ENCODE results near the gene FAM117A.

The FAM117A gene

GRCh38 chr17:49763735-49764558, at the start of gene FAM117A:
TSS of gene FAM117A (minus strand) at chr17:49764131. CDS start at chr17:49764087, 44 bp downstream.
- H3K4me3 Mint-ChIP-seq: peak within 1 kb of the TSS; percentile 95 to 100
- ATAC-seq (peak; percentile 97), DNase-seq (peak; percentile 95 to 98)
- H3K4me1 Mint-ChIP-seq: peaks cover 55% of the 10 kb centered on the region
- H3K27ac Mint-ChIP-seq: peak within 1 kb of the TSS; percentile 88 to 99
- peaks cover 8% of the 10 kb centered on the region for H3K27me3 Mint-ChIP-seq
- no peaks in the 10 kb centered on the region for H3K9me3 Mint-ChIP-seq

- H3K4me3 Mint-ChIP-seq: no peak overlapping the region
- DNase-seq (no peak), ATAC-seq (no peak)
- H3K27me3 Mint-ChIP-seq: no peaks in the 10 kb centered on the region
- H3K9me3 Mint-ChIP-seq: no peaks in the 10 kb centered on the region
- no peak overlapping the region for H3K27ac Mint-ChIP-seq
- H3K4me1 Mint-ChIP-seq: peaks cover 20% of the 10 kb centered on the region
Measured at GRCh38 chr17:49809056-49809455, 45.1 kb upstream of the FAM117A start.

GRCh38 chr17:49798738-49799137, 34.8 kb upstream of the FAM117A start:
- Mint-ChIP-seq H3K27ac (no peak overlapping the region), H3K4me3 (no peak overlapping the region), H3K9me3 (no peaks in the 10 kb centered on the region), H3K27me3 (no peaks in the 10 kb centered on the region), H3K4me1 (peaks cover 39% of the 10 kb centered on the region)
- no peak for DNase-seq
- no peak for ATAC-seq

- H3K4me3 Mint-ChIP-seq: no peak overlapping the region
- peaks cover 44% of the 10 kb centered on the region for H3K4me1 Mint-ChIP-seq
- H3K27me3 Mint-ChIP-seq: no peaks in the 10 kb centered on the region
- no peak overlapping the region for H3K27ac Mint-ChIP-seq
- ATAC-seq (no peak), DNase-seq (no peak)
- no peaks in the 10 kb centered on the region for H3K9me3 Mint-ChIP-seq
Measured at GRCh38 chr17:49798182-49798581, 34.3 kb upstream of the FAM117A start.

- peak overlapping the region; percentile 49 to 54 for H3K4me3 Mint-ChIP-seq
- H3K27me3 Mint-ChIP-seq: no peaks in the 10 kb centered on the region
- H3K4me1 Mint-ChIP-seq: peaks cover 70% of the 10 kb centered on the region
Measured at GRCh38 chr17:49795372-49795771, 31.4 kb upstream of the FAM117A start.

GRCh38 chr17:49793309-49793708, 29.4 kb upstream of the FAM117A start:
- H3K27me3 Mint-ChIP-seq: no peaks in the 10 kb centered on the region
- H3K4me3 Mint-ChIP-seq: no peak overlapping the region
- H3K4me1 Mint-ChIP-seq: peaks cover 79% of the 10 kb centered on the region
- no peak for ATAC-seq
- peak overlapping the region in 1 of 2 donors; percentile 42 for H3K27ac Mint-ChIP-seq
- no peaks in the 10 kb centered on the region for H3K9me3 Mint-ChIP-seq
- DNase-seq: no peak

More at GRCh38 chr17:49795372-49795771, 31.4 kb upstream of the FAM117A start:
- no peak for DNase-seq
- peak; percentile 88 for ATAC-seq
- Mint-ChIP-seq H3K27ac (peak overlapping the region; percentile 16 to 54), H3K9me3 (no peaks in the 10 kb centered on the region)

- Mint-ChIP-seq H3K4me3 (peak overlapping the region; percentile 80 to 98), H3K4me1 (peaks cover 66% of the 10 kb centered on the region), H3K27ac (peak overlapping the region in 1 of 2 donors; percentile 100), H3K9me3 (no peaks in the 10 kb centered on the region), H3K27me3 (no peaks in the 10 kb centered on the region)
- DNase-seq (no peak), ATAC-seq (no peak)
Measured at GRCh38 chr17:49789243-49789578, 25.3 kb upstream of the FAM117A start.

- H3K27ac Mint-ChIP-seq: peak within 1 kb of the TSS; percentile 100
- peak within 1 kb of the TSS; percentile 80 to 98 for H3K4me3 Mint-ChIP-seq
- H3K9me3 Mint-ChIP-seq: no peaks in the 10 kb centered on the region
- H3K4me1 Mint-ChIP-seq: peaks cover 61% of the 10 kb centered on the region
- ATAC-seq: peak; percentile 93
- peak; percentile 99 for DNase-seq
- H3K27me3 Mint-ChIP-seq: no peaks in the 10 kb centered on the region
Measured at GRCh38 chr17:49788478-49789242, 24.7 kb upstream of the FAM117A start, which contains the start of gene KAT7. TSS of gene KAT7 (plus strand) at chr17:49788681. CDS start at chr17:49788835, 154 bp downstream.

- DNase-seq: peak; percentile 25 to 35
Measured at GRCh38 chr17:49787884-49788477, 24.1 kb upstream of the FAM117A start.

GRCh38 chr17:49784636-49785035, 20.7 kb upstream of the FAM117A start:
- H3K27me3 Mint-ChIP-seq: no peaks in the 10 kb centered on the region
- no peak for ATAC-seq
- H3K4me1 Mint-ChIP-seq: peaks cover 25% of the 10 kb centered on the region
- H3K27ac Mint-ChIP-seq: no peak overlapping the region
- no peak for DNase-seq
- no peak overlapping the region for H3K4me3 Mint-ChIP-seq
- H3K9me3 Mint-ChIP-seq: no peaks in the 10 kb centered on the region

More at GRCh38 chr17:49787884-49788477, 24.1 kb upstream of the FAM117A start:
- Mint-ChIP-seq H3K4me1 (peaks cover 55% of the 10 kb centered on the region), H3K9me3 (no peaks in the 10 kb centered on the region), H3K27me3 (no peaks in the 10 kb centered on the region), H3K27ac (peak overlapping the region; percentile 100), H3K4me3 (peak overlapping the region; percentile 80 to 98)
- ATAC-seq: no peak

GRCh38 chr17:49783791-49784190, 19.9 kb upstream of the FAM117A start:
- Mint-ChIP-seq H3K27me3 (no peaks in the 10 kb centered on the region), H3K4me3 (no peak overlapping the region), H3K4me1 (peaks cover 23% of the 10 kb centered on the region), H3K9me3 (no peaks in the 10 kb centered on the region), H3K27ac (no peak overlapping the region)
- DNase-seq (no peak), ATAC-seq (no peak)

- Mint-ChIP-seq H3K27me3 (no peaks in the 10 kb centered on the region), H3K4me3 (no peak overlapping the region), H3K27ac (no peak overlapping the region), H3K9me3 (no peaks in the 10 kb centered on the region), H3K4me1 (peaks cover 21% of the 10 kb centered on the region)
- no peak for DNase-seq
- no peak for ATAC-seq
Measured at GRCh38 chr17:49783071-49783715, 19.3 kb upstream of the FAM117A start.

GRCh38 chr17:49779739-49780231, 15.9 kb upstream of the FAM117A start:
- Mint-ChIP-seq H3K4me3 (no peak overlapping the region), H3K27me3 (no peaks in the 10 kb centered on the region), H3K4me1 (peaks cover 6% of the 10 kb centered on the region), H3K9me3 (no peaks in the 10 kb centered on the region), H3K27ac (no peak overlapping the region)
- DNase-seq: peak in 1 of 2 donors; percentile 23
- peak; percentile 82 for ATAC-seq

GRCh38 chr17:49779156-49779738, 15.3 kb upstream of the FAM117A start:
- H3K4me1 Mint-ChIP-seq: peaks cover 6% of the 10 kb centered on the region
- H3K9me3 Mint-ChIP-seq: no peaks in the 10 kb centered on the region
- H3K27me3 Mint-ChIP-seq: no peaks in the 10 kb centered on the region
- H3K27ac Mint-ChIP-seq: no peak overlapping the region
- ATAC-seq (no peak), DNase-seq (no peak)
- no peak overlapping the region for H3K4me3 Mint-ChIP-seq

- Mint-ChIP-seq H3K4me3 (no peak overlapping the region), H3K4me1 (peaks cover 6% of the 10 kb centered on the region), H3K27ac (peak overlapping the region in 1 of 2 donors; percentile 59), H3K27me3 (no peaks in the 10 kb centered on the region), H3K9me3 (no peaks in the 10 kb centered on the region)
- ATAC-seq (no peak), DNase-seq (no peak)
Measured at GRCh38 chr17:49777563-49777962, 13.6 kb upstream of the FAM117A start.
